ENCODE data around the gene DCXR.

DNA sequence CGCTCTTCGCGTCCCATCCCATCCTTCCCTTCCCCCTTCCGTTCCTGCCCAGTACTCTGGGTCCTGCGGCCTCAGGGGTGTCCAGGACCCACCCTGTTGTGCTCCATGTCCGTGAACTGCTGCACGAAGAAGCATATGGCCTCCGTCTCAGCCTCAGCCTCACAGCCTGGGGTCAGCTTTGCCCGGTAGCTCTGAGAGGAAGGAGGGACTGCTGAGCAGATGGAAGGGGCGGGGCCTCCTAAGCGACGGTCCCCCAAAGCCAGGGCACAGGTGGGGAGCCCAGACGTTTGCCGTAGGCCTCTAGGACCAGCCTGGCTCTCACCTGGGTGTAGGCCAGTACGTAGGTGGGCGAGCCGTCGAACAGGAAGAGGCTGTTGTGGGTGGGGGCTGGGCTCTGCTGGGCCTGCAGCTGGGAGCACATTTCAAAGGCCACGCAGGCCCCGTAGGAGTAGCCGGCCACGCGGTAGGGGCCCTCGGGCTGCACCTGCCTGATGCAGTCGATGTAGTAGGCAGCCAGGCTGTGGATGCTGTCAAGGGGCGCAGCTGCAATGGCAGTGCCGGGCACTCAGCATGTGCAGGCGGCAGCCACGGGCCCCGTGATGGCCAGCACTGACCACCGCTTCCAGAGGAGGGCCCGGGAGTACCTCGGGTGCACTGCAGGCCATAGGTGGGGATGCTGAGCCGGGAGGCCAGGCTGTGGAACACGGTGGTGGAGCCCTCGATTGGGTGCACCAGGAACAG is 42.7 kb upstream of the DCXR start:
- TF ChIP-seq CTCF (IDR thresholded peaks at IDR 0.05): no peak
- TF ChIP-seq POLR2A (IDR thresholded peaks at IDR 0.05): no peak
- TF ChIP-seq EP300 (IDR thresholded peaks at IDR 0.05): no peak
